IPS-18a (cell line): Measurements from ENCODE around the gene ZNF503.

ENCODE experiments used
- H3K27ac ChIP-seq: one replicate; pipeline ENCODE4 v1.5.1; 2013; ENCODE audit warnings: low read length
- H3K27me3 ChIP-seq: one replicate; pipeline ENCODE4 v1.6.1; 2013; ENCODE audit warnings: mild to moderate bottlenecking, low read length; ENCODE audit not compliant: control insufficient read depth, insufficient read depth
- H3K36me3 ChIP-seq: one replicate; pipeline ENCODE4 v1.6.1; 2013; ENCODE audit warnings: low read depth, low read length; ENCODE audit not compliant: control insufficient read depth
- H3K4me1 ChIP-seq: one replicate; pipeline ENCODE4 v1.6.1; 2013; ENCODE audit warnings: low read depth, low read length; ENCODE audit not compliant: control insufficient read depth
- H3K4me3 ChIP-seq: one replicate; pipeline ENCODE4 v1.5.1; 2013; ENCODE audit warnings: low read length
- H3K9ac ChIP-seq: one replicate; pipeline ENCODE4 v1.6.1; 2013; ENCODE audit warnings: mild to moderate bottlenecking, low read length, moderate library complexity
- H3K9me3 ChIP-seq: one replicate; pipeline ENCODE4 v1.6.1; 2013; ENCODE audit warnings: low read depth, low read length; ENCODE audit not compliant: control insufficient read depth

The ZNF503 gene

DNA sequence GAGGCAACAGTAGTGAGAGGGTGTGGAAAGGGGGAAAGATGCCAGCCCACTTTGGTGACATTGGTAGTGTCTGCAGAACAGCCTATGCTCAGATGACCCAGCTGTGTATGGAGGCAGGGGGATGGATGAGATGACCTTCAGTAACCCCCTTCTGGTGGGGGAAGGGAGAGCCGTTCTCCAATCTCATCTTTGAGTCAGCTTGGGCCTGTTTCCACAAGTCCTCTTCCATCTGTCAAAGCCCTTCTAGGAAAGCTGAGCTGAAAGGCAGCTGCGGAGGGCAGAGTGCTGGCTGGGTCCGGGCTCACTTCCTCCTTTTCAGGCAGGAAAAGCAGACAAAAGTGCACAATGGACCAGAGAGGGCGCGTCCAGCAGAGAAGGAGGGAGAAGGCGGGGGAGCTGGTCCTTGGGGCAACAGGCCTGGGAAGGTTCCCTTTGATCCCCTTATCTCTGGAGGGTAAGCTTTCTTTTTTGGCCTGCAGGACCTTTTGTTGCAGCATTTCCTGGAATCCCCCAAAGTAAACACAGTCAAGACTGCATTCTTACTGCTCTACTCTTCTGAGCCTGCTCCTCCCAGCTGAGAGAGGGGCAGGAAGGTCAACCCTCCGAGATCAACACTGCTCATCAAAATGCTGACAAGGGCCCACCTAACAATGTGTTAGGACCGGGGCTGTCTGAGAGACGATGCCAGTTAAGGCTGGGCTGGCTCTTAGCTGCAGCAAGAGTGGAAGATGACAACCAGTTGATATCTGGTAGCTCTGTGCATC lies 28.6 kb upstream of the ZNF503 start:
- H3K27me3 ChIP-seq = peaks cover 86% of the 10 kb centered on the region
- H3K4me1 ChIP-seq = peaks cover 24% of the 10 kb centered on the region
- H3K9me3 ChIP-seq = no peaks in the 10 kb centered on the region
- H3K27ac ChIP-seq = no peak overlapping the region
- no peak overlapping the region for H3K9ac ChIP-seq
- H3K36me3 ChIP-seq = no peaks in the 10 kb centered on the region
- H3K4me3 ChIP-seq = peak overlapping the region; percentile 19

- Histone ChIP-seq H3K4me1 (peaks cover 24% of the 10 kb centered on the region), H3K36me3 (no peaks in the 10 kb centered on the region), H3K4me3 (no peak overlapping the region), H3K27me3 (peaks cover 77% of the 10 kb centered on the region), H3K27ac (no peak overlapping the region), H3K9me3 (no peaks in the 10 kb centered on the region), H3K9ac (no peak overlapping the region)
These were observed 27.7 kb upstream of the ZNF503 start for GRCh38 chr10:75429159-75429827.

GRCh38 chr10:75428434-75429158 lies 27.0 kb upstream of the ZNF503 start:
- no peak overlapping the region for H3K27ac ChIP-seq
- no peaks in the 10 kb centered on the region for H3K9me3 ChIP-seq
- H3K9ac ChIP-seq = no peak overlapping the region
- H3K27me3 ChIP-seq = peaks cover 72% of the 10 kb centered on the region
- H3K36me3 ChIP-seq = no peaks in the 10 kb centered on the region
- H3K4me1 ChIP-seq = peaks cover 24% of the 10 kb centered on the region
- H3K4me3 ChIP-seq = no peak overlapping the region

DNA sequence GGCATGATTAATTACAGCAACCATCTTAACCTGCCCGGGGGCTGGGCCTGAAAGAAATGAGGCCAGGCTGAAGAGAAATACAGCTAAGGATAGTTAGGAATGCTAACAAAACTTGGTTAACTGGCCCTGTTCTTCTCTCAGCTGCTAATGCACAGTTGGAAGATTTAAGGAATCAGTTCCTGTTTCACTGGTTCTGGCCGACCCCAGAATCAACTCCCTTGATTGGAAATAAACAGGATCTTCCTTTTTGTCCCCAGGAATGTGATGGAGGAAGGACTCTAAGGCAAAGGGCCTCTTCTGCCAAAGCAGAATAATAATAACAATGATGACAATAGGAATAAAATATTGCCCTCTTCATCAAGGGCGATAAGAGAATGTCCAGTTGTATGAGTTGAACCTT lies 26.4 kb upstream of the ZNF503 start:
- H3K36me3 ChIP-seq = no peaks in the 10 kb centered on the region
- no peak overlapping the region for H3K27ac ChIP-seq
- H3K4me3 ChIP-seq = no peak overlapping the region
- H3K4me1 ChIP-seq = peaks cover 20% of the 10 kb centered on the region
- no peak overlapping the region for H3K9ac ChIP-seq
- H3K9me3 ChIP-seq = no peaks in the 10 kb centered on the region
- H3K27me3 ChIP-seq = peaks cover 72% of the 10 kb centered on the region

DNA sequence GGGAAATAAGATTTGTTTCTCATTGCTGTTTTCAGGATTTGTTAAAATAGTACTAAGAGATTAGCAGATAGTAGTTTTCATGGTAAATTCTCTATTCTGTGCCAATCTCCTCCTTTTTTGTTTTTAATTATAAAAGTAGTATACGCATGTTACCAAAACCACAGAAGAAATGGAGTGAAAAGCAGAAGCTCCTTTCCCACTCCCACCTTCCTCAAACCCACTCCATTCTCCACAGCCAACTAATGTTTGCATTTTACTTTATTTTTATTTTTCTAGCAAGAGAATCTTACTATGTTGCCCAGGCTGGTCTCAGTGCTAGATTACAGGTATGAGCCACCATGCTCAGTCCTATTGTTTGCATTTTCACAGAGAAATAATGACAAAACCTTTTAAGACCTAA lies 25.3 kb upstream of the ZNF503 start:
- no peak overlapping the region for H3K4me3 ChIP-seq
- H3K36me3 ChIP-seq = no peaks in the 10 kb centered on the region
- H3K27me3 ChIP-seq = peaks cover 66% of the 10 kb centered on the region
- peaks cover 16% of the 10 kb centered on the region for H3K4me1 ChIP-seq
- H3K9me3 ChIP-seq = no peaks in the 10 kb centered on the region
- no peak overlapping the region for H3K27ac ChIP-seq
- H3K9ac ChIP-seq = no peak overlapping the region

- Histone ChIP-seq H3K9me3 (no peaks in the 10 kb centered on the region), H3K4me1 (peaks cover 12% of the 10 kb centered on the region), H3K4me3 (no peak overlapping the region), H3K9ac (no peak overlapping the region), H3K27ac (no peak overlapping the region), H3K36me3 (no peaks in the 10 kb centered on the region), H3K27me3 (peaks cover 66% of the 10 kb centered on the region)
These were observed 23.9 kb upstream of the ZNF503 start for GRCh38 chr10:75425291-75426079.

DNA sequence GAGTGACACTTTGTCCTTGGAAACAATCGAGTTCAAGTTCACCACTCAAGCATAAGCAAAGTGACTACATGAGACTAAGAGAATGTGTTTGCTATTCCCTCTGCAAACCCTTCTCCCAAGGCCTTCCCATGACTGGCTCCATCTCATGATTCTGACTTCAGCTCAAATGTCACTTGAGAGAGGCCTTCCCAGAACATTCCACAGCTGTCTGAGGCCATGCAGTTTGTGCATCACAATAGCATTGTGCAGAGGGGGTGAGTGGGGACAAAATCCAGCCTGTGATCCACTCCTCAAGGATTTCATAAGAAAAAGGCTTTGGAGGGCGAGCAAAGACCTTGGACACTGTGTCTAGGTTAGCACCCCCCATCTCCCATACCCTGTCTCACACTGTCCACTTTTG lies 23.0 kb upstream of the ZNF503 start:
- Histone ChIP-seq H3K4me1 (peaks cover 4% of the 10 kb centered on the region), H3K36me3 (no peaks in the 10 kb centered on the region), H3K27me3 (peaks cover 66% of the 10 kb centered on the region), H3K27ac (no peak overlapping the region), H3K9ac (no peak overlapping the region), H3K9me3 (no peaks in the 10 kb centered on the region), H3K4me3 (no peak overlapping the region)

GRCh38 chr10:75422913-75423312 lies 21.3 kb upstream of the ZNF503 start:
- no peaks in the 10 kb centered on the region for H3K9me3 ChIP-seq
- H3K27ac ChIP-seq = no peak overlapping the region
- H3K9ac ChIP-seq = no peak overlapping the region
- no peak overlapping the region for H3K4me3 ChIP-seq
- H3K4me1 ChIP-seq = peaks cover 2% of the 10 kb centered on the region
- no peaks in the 10 kb centered on the region for H3K36me3 ChIP-seq
- peaks cover 66% of the 10 kb centered on the region for H3K27me3 ChIP-seq

DNA sequence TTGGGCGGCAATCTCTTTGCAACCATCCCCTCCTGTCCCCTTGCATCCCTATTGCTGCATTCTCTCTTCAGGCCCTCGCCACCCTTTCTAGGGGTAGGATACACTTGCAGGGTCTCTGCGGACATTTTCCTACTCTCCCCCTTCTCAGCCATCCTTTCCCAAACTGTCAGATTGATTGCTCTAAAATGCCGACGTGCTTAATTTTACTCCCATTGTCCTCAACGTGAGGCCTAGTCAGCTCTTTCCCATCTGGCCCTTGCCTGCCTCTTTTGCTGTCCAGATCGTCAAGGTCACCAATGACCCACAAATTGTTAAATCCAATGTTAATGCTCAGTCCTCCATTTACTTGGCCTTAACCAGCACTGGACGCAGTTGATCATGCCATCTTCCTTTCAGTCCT lies 17.1 kb upstream of the ZNF503 start:
- H3K9me3 ChIP-seq = no peaks in the 10 kb centered on the region
- no peak overlapping the region for H3K27ac ChIP-seq
- peaks cover 93% of the 10 kb centered on the region for H3K27me3 ChIP-seq
- no peak overlapping the region for H3K9ac ChIP-seq
- peaks cover 7% of the 10 kb centered on the region for H3K4me1 ChIP-seq
- H3K36me3 ChIP-seq = no peaks in the 10 kb centered on the region
- no peak overlapping the region for H3K4me3 ChIP-seq

DNA sequence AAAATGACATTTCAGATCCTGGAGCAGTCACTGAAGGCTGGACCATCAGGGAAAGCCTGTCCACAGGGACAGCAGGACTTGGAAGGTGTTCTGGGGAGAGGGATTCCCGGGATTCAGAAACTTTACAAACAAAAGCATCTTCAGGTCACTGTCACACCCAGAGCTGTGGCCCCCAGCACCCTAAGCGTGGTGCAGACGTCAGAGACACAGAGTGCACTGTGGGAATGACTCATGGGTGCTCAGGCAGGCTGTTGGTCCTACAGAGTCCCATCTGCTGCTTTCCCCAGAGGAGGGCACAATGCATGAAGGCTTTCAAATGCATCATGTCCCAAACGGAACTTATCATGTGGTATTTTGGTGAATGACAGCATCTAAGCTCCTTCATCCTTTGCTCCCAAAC lies 16.7 kb upstream of the ZNF503 start:
- Histone ChIP-seq H3K4me1 (peaks cover 7% of the 10 kb centered on the region), H3K36me3 (no peaks in the 10 kb centered on the region), H3K27ac (no peak overlapping the region), H3K4me3 (no peak overlapping the region), H3K9ac (no peak overlapping the region), H3K27me3 (peaks cover 93% of the 10 kb centered on the region), H3K9me3 (no peaks in the 10 kb centered on the region)

DNA sequence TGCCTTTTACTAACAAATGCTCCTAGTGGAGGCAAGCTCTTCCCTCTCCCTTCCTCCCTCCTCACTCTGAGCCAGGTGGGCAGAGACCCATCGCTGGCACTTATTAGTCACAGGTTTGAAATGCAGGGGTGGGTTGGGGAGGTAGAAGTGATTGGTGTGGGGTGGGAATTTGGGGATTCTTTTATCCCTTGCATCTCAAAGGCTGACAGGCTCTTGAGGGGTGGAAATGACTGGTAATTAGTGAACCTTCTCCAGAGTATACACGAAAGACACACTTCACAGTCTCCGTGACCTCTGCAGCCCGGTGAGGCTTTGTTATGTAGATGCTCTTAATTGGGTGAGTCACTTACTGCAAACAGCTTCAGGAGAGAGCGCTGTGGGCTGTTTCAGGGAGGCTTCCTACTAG lies 16.0 kb upstream of the ZNF503 start:
- no peak overlapping the region for H3K4me3 ChIP-seq
- no peak overlapping the region for H3K9ac ChIP-seq
- peaks cover 94% of the 10 kb centered on the region for H3K27me3 ChIP-seq
- peaks cover 7% of the 10 kb centered on the region for H3K4me1 ChIP-seq
- H3K36me3 ChIP-seq = no peaks in the 10 kb centered on the region
- H3K9me3 ChIP-seq = no peaks in the 10 kb centered on the region
- no peak overlapping the region for H3K27ac ChIP-seq
